Measurements from ENCODE around the gene PACC1. TPM values are rescaled to one million over a fixed set of nuclear protein-coding genes. Genes with fewer than 3 reads are reported as not detected.
A peak's percentile ranks its signal among the peaks of the same experiment; 100 is the strongest.

Gene PACC1
- total RNA-seq, 1 experiment from 2014 or later = 37.5 TPM

DNA sequence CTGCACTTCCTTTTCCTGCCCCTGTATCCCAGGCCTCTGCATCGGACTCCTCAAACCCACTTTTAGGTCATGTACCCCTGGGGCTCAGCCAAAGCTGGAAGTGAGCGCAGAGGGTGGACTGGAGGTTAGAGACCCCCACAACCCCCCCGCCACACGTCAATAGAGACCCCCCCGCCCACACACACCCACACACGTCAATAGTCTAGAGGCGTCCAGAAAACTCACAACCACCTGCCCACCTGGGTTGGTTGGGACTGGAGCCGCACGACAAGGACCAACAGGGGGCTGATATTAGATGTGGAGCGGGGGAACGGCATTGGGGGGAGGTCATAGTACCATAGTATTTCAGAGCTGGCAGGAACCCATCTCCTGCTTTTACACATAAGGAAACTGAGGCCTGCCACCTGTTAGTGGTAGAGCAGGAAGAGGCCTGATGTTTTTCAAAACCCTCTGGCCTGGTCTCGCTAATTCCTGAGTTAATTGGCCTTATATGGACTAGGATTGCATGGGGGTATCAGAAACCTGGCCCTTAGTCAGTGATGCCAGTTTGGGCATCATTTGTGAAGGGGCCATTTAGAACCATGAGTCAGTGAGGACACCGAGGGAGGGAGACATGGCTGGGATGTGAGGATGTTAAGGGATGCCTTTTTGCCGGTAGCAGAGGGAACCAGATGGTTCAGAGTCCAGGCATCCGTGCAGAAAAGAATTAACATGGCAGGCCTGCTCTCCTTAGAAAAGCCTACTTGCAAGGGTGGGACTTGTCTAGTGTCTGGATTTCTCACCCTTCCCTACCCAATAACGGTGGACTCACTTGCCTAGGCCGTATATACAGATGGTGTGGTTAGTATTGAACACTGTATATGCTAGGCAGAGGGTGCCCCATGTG lies 19.1 kb upstream of the PACC1 start:
- Histone ChIP-seq H3F3A (ENCODE audit: low read length, unreplicated experiment) (no peaks in the 10 kb centered on the region), H3K9me2 (replicated peaks; ENCODE audit: low read length) (no peaks in the 10 kb centered on the region), H4K20me1 (ENCODE audit: low read length) (no peaks in the 10 kb centered on the region), H3K9me3 (ENCODE audit: low read length) (no peaks in the 10 kb centered on the region), H3K27ac (ENCODE audit: low read length) (no peak overlapping the region), H3K4me1 (ENCODE audit: insufficient read depth, low read length) (peaks cover 23% of the 10 kb centered on the region), H3K4me3 (ENCODE audit: low read length) (peak overlapping the region; percentile 76), H2AFZ (ENCODE audit: low read length) (peak overlapping the region; percentile 78), H3K27me3 (ENCODE audit: low read length) (no peaks in the 10 kb centered on the region), H3K4me2 (ENCODE audit: low read length) (peak overlapping the region; percentile 95), H3K36me3 (ENCODE audit: low read depth, low read length) (0 out of 2 replicates have a peak, but pooled peaks cover 7% of the 10 kb centered on the region), H3K9ac (ENCODE audit: low read length) (peak overlapping the region; percentile 79), H3K79me2 (ENCODE audit: low read length) (peaks cover 54% of the 10 kb centered on the region)
- ChIA-PET POLR2A (ENCODE audit: unreplicated experiment) (interaction anchor here (0.5 kb wide), 1 partner anchor 563 kb away, joined by 5 read pairs; no protein-coding TSS in a partner anchor), CTCF (interaction anchor here (0.6 kb wide), 2 partner anchors 21 to 310 kb away, joined by 3 to 5 read pairs; no protein-coding TSS in a partner anchor)
- BruUV-seq (replicated peaks) = no TSS peak
- DNase-seq = no peak
- intact Hi-C loops (cut with micrococcal nuclease) = loop anchor here (2.0 to 10.0 kb wide), 2 partner anchors 149 to 399 kb away; partner anchors contain the start of genes DTL, INTS7 and PPP2R5A
- TF ChIP-seq EZH2 (IDR thresholded peaks at IDR 0.05; ENCODE audit: low read length, unreplicated experiment) (no peak), EZH2phosphoT487 (IDR thresholded peaks at IDR 0.05; ENCODE audit: borderline replicate concordance, low read length) (no peak)
- TF ChIP-seq, protein P1, sequence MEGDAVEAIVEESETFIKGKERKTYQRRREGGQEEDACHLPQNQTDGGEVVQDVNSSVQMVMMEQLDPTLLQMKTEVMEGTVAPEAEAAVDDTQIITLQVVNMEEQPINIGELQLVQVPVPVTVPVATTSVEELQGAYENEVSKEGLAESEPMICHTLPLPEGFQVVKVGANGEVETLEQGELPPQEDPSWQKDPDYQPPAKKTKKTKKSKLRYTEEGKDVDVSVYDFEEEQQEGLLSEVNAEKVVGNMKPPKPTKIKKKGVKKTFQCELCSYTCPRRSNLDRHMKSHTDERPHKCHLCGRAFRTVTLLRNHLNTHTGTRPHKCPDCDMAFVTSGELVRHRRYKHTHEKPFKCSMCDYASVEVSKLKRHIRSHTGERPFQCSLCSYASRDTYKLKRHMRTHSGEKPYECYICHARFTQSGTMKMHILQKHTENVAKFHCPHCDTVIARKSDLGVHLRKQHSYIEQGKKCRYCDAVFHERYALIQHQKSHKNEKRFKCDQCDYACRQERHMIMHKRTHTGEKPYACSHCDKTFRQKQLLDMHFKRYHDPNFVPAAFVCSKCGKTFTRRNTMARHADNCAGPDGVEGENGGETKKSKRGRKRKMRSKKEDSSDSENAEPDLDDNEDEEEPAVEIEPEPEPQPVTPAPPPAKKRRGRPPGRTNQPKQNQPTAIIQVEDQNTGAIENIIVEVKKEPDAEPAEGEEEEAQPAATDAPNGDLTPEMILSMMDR (conservative IDR thresholded peaks at IDR 0.05; ENCODE audit: low read depth, low read length) = no peak
- no peak for ATAC-seq

GRCh38 chr1:212432661-212433576 lies 18.2 kb upstream of the PACC1 start, which contains the start of gene NENF:
TSS of gene NENF (plus strand) at chr1:212432920. CDS start at chr1:212432944, 24 bp downstream.
- ChIA-PET POLR2A (ENCODE audit: unreplicated experiment) (interaction anchor here (0.5 to 0.6 kb wide), 3 partner anchors 30 to 564 kb away, joined by 4 to 5 read pairs (median 5); no protein-coding TSS in a partner anchor), CTCF (interaction anchor here (0.6 to 1.4 kb wide), 4 partner anchors 22 to 397 kb away, joined by 3 to 5 read pairs (median 4); partner anchors contain the start of genes DTL and INTS7)
- Histone ChIP-seq H3K4me3 (ENCODE audit: low read length) (peak within 1 kb of the TSS; percentile 76), H3K4me1 (ENCODE audit: insufficient read depth, low read length) (peaks cover 23% of the 10 kb centered on the region), H3K36me3 (ENCODE audit: low read depth, low read length) (0 out of 2 replicates have a peak, but pooled peaks cover 7% of the 10 kb centered on the region), H3K27me3 (ENCODE audit: low read length) (no peaks in the 10 kb centered on the region), H3F3A (ENCODE audit: low read length, unreplicated experiment) (no peaks in the 10 kb centered on the region), H3K27ac (ENCODE audit: low read length) (no peak within 1 kb of the TSS), H3K79me2 (ENCODE audit: low read length) (peaks cover 47% of the 10 kb centered on the region), H3K9me3 (ENCODE audit: low read length) (no peaks in the 10 kb centered on the region), H3K4me2 (ENCODE audit: low read length) (peak within 1 kb of the TSS; percentile 95), H3K9me2 (replicated peaks; ENCODE audit: low read length) (no peaks in the 10 kb centered on the region), H4K20me1 (ENCODE audit: low read length) (no peaks in the 10 kb centered on the region), H3K9ac (ENCODE audit: low read length) (peak within 1 kb of the TSS; percentile 79), H2AFZ (ENCODE audit: low read length) (peak within 1 kb of the TSS; percentile 92)
- DNase-seq (peak; percentile 98), ATAC-seq (peak; percentile 99)
- no TSS peak for BruUV-seq (replicated peaks)
- intact Hi-C loops (cut with micrococcal nuclease) = loop anchor here (1.0 to 10.0 kb wide), 3 partner anchors 19 to 398 kb away; partner anchors contain the start of genes DTL, INTS7, PACC1 and PPP2R5A
- TF ChIP-seq, protein P1 (conservative IDR thresholded peaks at IDR 0.05; ENCODE audit: low read depth, low read length) = no peak
- TF ChIP-seq EZH2 (IDR thresholded peaks at IDR 0.05; ENCODE audit: low read length, unreplicated experiment) (no peak), EZH2phosphoT487 (IDR thresholded peaks at IDR 0.05; ENCODE audit: borderline replicate concordance, low read length) (no peak)
